IMR-90 (cell line): ENCODE results near the gene NFATC3. TPM values are rescaled to one million over a fixed set of nuclear protein-coding genes. Genes with fewer than 3 reads are reported as not detected.

Experiments used
- ATAC-seq: fragments of 200-7000 bp; cut with Tn5 transposase; 2 replicates; pipeline ENCODE4 v1.9.1; 2020; ENCODE audit warnings: low read depth, mild to moderate bottlenecking, moderate library complexity
- BruUV-seq: library from RNA; stranded (reverse); fragments of 400-500 nt; replicated peaks from 2 replicates; lab custom pipeline; 2021; lab: Mats Ljungman, UMichigan
- CTCF ChIA-PET: fragments of 300-600 bp; formaldehyde crosslinking; extraction: SDS; loops from one replicate; lab custom pipeline; 2021; ENCODE audit warnings: antibody characterized with exemption; lab: Yijun Ruan, JAX
- POLR2A ChIA-PET: fragments of 300-600 bp; sonication (Branson Sonifier 250); formaldehyde crosslinking; loops from one replicate; lab custom pipeline; 2022; ENCODE audit warnings: antibody characterized with exemption; ENCODE audit not compliant: unreplicated experiment; lab: Charles Lee
- DNase-seq: peaks from one replicate; pipeline ENCODE4 v3.0.0; 2013
- H2AFZ ChIP-seq: replicated peaks from 2 replicates; pipeline ENCODE3; 2013; ENCODE audit warnings: low read length, mild to moderate bottlenecking; ENCODE audit not compliant: poor library complexity
- H2AK5ac ChIP-seq: 2 replicates; pipeline ENCODE4 v1.6.1; 2013; ENCODE audit warnings: low read depth, low read length, inconsistent platforms
- H2AK9ac ChIP-seq: replicated peaks from 2 replicates; pipeline ENCODE3; 2013; ENCODE audit warnings: mild to moderate bottlenecking, low read depth, low read length, moderate library complexity; ENCODE audit not compliant: poor library complexity
- H2BK120ac ChIP-seq: 2 replicates; pipeline ENCODE4 v1.6.1; 2013; ENCODE audit warnings: low read depth, low read length, inconsistent platforms
- H2BK15ac ChIP-seq: 3 replicates; pipeline ENCODE4 v1.6.1; 2013; ENCODE audit warnings: low read depth, low read length, inconsistent platforms
- H2BK20ac ChIP-seq: 2 replicates; pipeline ENCODE4 v1.6.1; 2013; ENCODE audit warnings: low read depth, mild to moderate bottlenecking, inconsistent platforms, low read length, moderate library complexity
- H2BK5ac ChIP-seq: 2 replicates; pipeline ENCODE4 v1.6.1; 2013; ENCODE audit warnings: mild to moderate bottlenecking, low read depth, low read length, inconsistent platforms; ENCODE audit not compliant: poor library complexity, severe bottlenecking
- H3K14ac ChIP-seq: replicated peaks from 2 replicates; pipeline ENCODE4 v1.6.1; 2013; ENCODE audit warnings: low read depth, low read length, inconsistent platforms
- H3K18ac ChIP-seq: 2 replicates; pipeline ENCODE4 v1.6.1; 2013; ENCODE audit warnings: low read depth, low read length, control low read depth
- H3K23ac ChIP-seq: 2 replicates; pipeline ENCODE4 v1.6.1; 2013; ENCODE audit warnings: low read depth, low read length, inconsistent platforms
- H3K27ac ChIP-seq: 2 replicates; pipeline ENCODE4 v1.5.1; 2013; ENCODE audit warnings: mild to moderate bottlenecking, control low read depth, low read length; ENCODE audit not compliant: insufficient read depth
- H3K27me3 ChIP-seq: 2 replicates; pipeline ENCODE4 v1.6.1; 2013; ENCODE audit warnings: low read length; ENCODE audit not compliant: control insufficient read depth, insufficient read depth
- H3K36me3 ChIP-seq: 2 replicates; pipeline ENCODE4 v1.6.1; 2013; ENCODE audit warnings: low read length, mixed read lengths; ENCODE audit not compliant: control insufficient read depth, insufficient read depth
- H3K4ac ChIP-seq: 2 replicates; pipeline ENCODE4 v1.6.1; 2013; ENCODE audit warnings: low read depth, low read length, inconsistent platforms
- H3K4me1 ChIP-seq: 2 replicates; pipeline ENCODE4 v1.6.1; 2013; ENCODE audit warnings: low read length, mixed read lengths; ENCODE audit not compliant: control insufficient read depth, insufficient read depth
- H3K4me2 ChIP-seq: 2 replicates; pipeline ENCODE4 v1.6.1; 2013; ENCODE audit warnings: low read depth, mild to moderate bottlenecking, control low read depth, low read length, moderate library complexity
- H3K4me3 ChIP-seq: 2 replicates; pipeline ENCODE4 v1.5.1; 2013; ENCODE audit warnings: low read depth, mild to moderate bottlenecking, control low read depth, low read length, moderate library complexity; ENCODE audit not compliant: insufficient read depth
- H3K56ac ChIP-seq: 2 replicates; pipeline ENCODE4 v1.6.1; 2013; ENCODE audit warnings: low read length, inconsistent platforms; ENCODE audit not compliant: insufficient read depth; ENCODE audit errors: extremely low read depth
- H3K79me1 ChIP-seq, 2 experiments: 2 replicates each; pipeline ENCODE4 v1.6.1; 2013; ENCODE audit warnings: low read length in 2 of 2, inconsistent platforms in 1 of 2, low read depth in 1 of 2
- H3K9ac ChIP-seq: 2 replicates; pipeline ENCODE4 v1.6.1; 2013; ENCODE audit warnings: low read depth, low read length, control low read depth
- H3K9me1 ChIP-seq: 2 replicates; pipeline ENCODE4 v1.6.1; 2013; ENCODE audit warnings: low read length, inconsistent platforms; ENCODE audit not compliant: insufficient read depth
- H3K9me3 ChIP-seq: 2 replicates; pipeline ENCODE4 v1.6.1; 2013; ENCODE audit warnings: low read length; ENCODE audit not compliant: control insufficient read depth, insufficient read depth
- H4K20me1 ChIP-seq: 2 replicates; pipeline ENCODE4 v1.6.1; 2013; ENCODE audit warnings: low read length, inconsistent platforms; ENCODE audit not compliant: insufficient read depth
- H4K5ac ChIP-seq: 2 replicates; pipeline ENCODE4 v1.6.1; 2013; ENCODE audit warnings: mild to moderate bottlenecking, low read depth, low read length, control low read depth
- H4K8ac ChIP-seq, 2 experiments: 2 replicates each; pipeline ENCODE4 v1.6.1; 2013; ENCODE audit warnings: low read depth in 2 of 2, low read length in 2 of 2, control low read depth in 1 of 2, inconsistent platforms in 1 of 2
- H4K91ac ChIP-seq: 2 replicates; pipeline ENCODE4 v1.6.1; 2013; ENCODE audit warnings: low read depth, low read length, inconsistent platforms; ENCODE audit not compliant: insufficient read depth
- BHLHE40 ChIP-seq: fragments of 150-350 bp; IDR thresholded peaks from 2 replicates; pipeline ENCODE4 v1.6.1; 2016; ENCODE audit warnings: mild to moderate bottlenecking, low read depth, low read length
- CEBPB ChIP-seq: IDR thresholded peaks from 2 replicates; pipeline ENCODE4 v1.6.1; 2012; ENCODE audit warnings: low read depth, low read length, improper control_type of control experiment
- CHD1 ChIP-seq: IDR thresholded peaks from 2 replicates; pipeline ENCODE4 v1.6.1; 2012; ENCODE audit warnings: low read depth, low read length, improper control_type of control experiment
- FOS ChIP-seq: fragments of 150-350 bp; IDR thresholded peaks from 2 replicates; pipeline ENCODE4 v1.6.1; 2016; ENCODE audit warnings: low read depth, low read length
- MAFK ChIP-seq: IDR thresholded peaks from 2 replicates; pipeline ENCODE4 v1.6.1; 2012; ENCODE audit warnings: low read depth, low read length, improper control_type of control experiment
- MAZ ChIP-seq: IDR thresholded peaks from 2 replicates; pipeline ENCODE4 v1.6.1; 2012; ENCODE audit warnings: low read depth, mild to moderate bottlenecking, low read length, improper control_type of control experiment, moderate library complexity, borderline replicate concordance
- MXI1 ChIP-seq: IDR thresholded peaks from 2 replicates; pipeline ENCODE4 v1.6.1; 2012; ENCODE audit warnings: low read depth, mild to moderate bottlenecking, low read length, moderate library complexity, borderline replicate concordance
- NFE2L2 ChIP-seq: fragments of 150-350 bp; IDR thresholded peaks from 2 replicates; pipeline ENCODE4 v1.6.1; 2016; ENCODE audit warnings: low read depth, mild to moderate bottlenecking, low read length
- POLR2A ChIP-seq: IDR thresholded peaks from 2 replicates; pipeline ENCODE4 v1.6.1; 2012; ENCODE audit warnings: mild to moderate bottlenecking, low read depth, low read length
- RAD21 ChIP-seq: IDR thresholded peaks from 2 replicates; pipeline ENCODE4 v1.6.1; 2012; ENCODE audit warnings: low read length, improper control_type of control experiment
- RCOR1 ChIP-seq: IDR thresholded peaks from 2 replicates; pipeline ENCODE4 v1.6.1; 2012; ENCODE audit warnings: mild to moderate bottlenecking, low read length, improper control_type of control experiment; ENCODE audit not compliant: insufficient replicate concordance
- RFX5 ChIP-seq: IDR thresholded peaks from 2 replicates; pipeline ENCODE4 v1.8.0; 2012; ENCODE audit warnings: low read depth, mild to moderate bottlenecking, low read length, moderate library complexity
- SMC3 ChIP-seq: fragments of 150-350 bp; IDR thresholded peaks from 2 replicates; pipeline ENCODE4 v1.6.1; 2016; ENCODE audit warnings: low read depth, mild to moderate bottlenecking, antibody characterized with exemption, low read length, moderate library complexity
- WGBS, 2 experiments: methylation state at CpG; one replicate each; pipeline versions ENCODE4 v1.1.5 to v1.1.7; 2013; ENCODE audit warnings: missing lambda C conversion rate in 2 of 2; ENCODE audit not compliant: insufficient read length in 1 of 2; ENCODE audit errors: extremely low coverage in 2 of 2; 5-methylcytosine and 5-hydroxymethylcytosine counted together
- dilution Hi-C: fragments of 300-500 bp; cut with HindIII; formaldehyde crosslinking; loops from one replicate; pipeline ENCODE4 v1.14.3; 2018; ENCODE audit warnings: low sequenced_read_pairs; ENCODE audit not compliant: unreplicated experiment
- in situ Hi-C: fragments of 300-500 bp; cut with MboI; formaldehyde crosslinking; loops from 3 replicates; pipeline ENCODE4 v1.14.3; 2019; ENCODE audit warnings: low sequenced_read_pairs, inconsistent platforms, mixed read lengths
- intact Hi-C: fragments of 100-400 bp; cut with micrococcal nuclease; formaldehyde crosslinking; loops from 2 replicates; pipeline ENCODE4 v1.10.0; 2022
- polyA plus RNA-seq, 3 experiments: library from polyadenylated mRNA; depleted of rRNA; stranded (reverse); fragments of >200 nt; gene quantifications; 2 replicates each; pipeline ENCODE4 v1.2.3, GENCODE V29; 2012; ENCODE audit warnings: low replicate concordance in 1 of 3
- total RNA-seq: library from RNA; depleted of rRNA; stranded (reverse); fragments of >200 nt; gene quantifications from 2 replicates; pipeline ENCODE4 v1.2.3, GENCODE V29; 2012
- TF ChIP-seq, protein P1 (sequence below): fragments of 150-350 bp; IDR thresholded peaks from 2 replicates; pipeline ENCODE4 v1.6.1; 2017; ENCODE audit warnings: mild to moderate bottlenecking, antibody characterized with exemption, low read length, low read depth
- TF ChIP-seq, protein P2 (sequence below): fragments of 150-350 bp; IDR thresholded peaks from 2 replicates; pipeline ENCODE4 v1.6.1; 2016; ENCODE audit warnings: low read depth, mild to moderate bottlenecking, low read length, moderate library complexity, borderline replicate concordance

NFATC3 gene
- total and polyA plus RNA-seq, 2 of the 4 experiments (the other 2 are of a cell fraction) = 6.3 to 21.5 TPM

DNA sequence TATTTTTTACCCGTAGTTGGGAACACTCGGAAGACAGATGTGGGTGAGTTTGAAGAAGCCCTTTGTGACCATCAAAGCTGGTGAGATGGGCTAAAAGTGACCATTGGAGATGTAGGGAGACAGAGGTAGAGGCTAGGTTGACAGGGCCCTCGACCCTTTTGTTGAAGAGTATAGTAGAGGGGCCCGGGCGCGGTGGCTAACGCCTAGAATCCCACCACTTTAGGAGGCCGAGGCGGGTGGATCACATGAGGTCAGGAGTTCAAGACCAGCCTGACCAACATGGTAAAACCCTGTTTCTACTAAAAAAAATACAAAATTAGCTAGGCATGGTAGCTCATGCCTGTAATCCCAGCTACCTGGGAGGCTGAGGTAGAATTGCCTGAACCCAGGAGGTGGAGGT is 16.2 kb upstream of the NFATC3 start (continued):
- no peak for TF ChIP-seq CEBPB
- TF ChIP-seq, protein P1, sequence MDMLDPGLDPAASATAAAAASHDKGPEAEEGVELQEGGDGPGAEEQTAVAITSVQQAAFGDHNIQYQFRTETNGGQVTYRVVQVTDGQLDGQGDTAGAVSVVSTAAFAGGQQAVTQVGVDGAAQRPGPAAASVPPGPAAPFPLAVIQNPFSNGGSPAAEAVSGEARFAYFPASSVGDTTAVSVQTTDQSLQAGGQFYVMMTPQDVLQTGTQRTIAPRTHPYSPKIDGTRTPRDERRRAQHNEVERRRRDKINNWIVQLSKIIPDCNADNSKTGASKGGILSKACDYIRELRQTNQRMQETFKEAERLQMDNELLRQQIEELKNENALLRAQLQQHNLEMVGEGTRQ = no peak
- no peak for TF ChIP-seq RFX5
- no peak for TF ChIP-seq POLR2A

DNA sequence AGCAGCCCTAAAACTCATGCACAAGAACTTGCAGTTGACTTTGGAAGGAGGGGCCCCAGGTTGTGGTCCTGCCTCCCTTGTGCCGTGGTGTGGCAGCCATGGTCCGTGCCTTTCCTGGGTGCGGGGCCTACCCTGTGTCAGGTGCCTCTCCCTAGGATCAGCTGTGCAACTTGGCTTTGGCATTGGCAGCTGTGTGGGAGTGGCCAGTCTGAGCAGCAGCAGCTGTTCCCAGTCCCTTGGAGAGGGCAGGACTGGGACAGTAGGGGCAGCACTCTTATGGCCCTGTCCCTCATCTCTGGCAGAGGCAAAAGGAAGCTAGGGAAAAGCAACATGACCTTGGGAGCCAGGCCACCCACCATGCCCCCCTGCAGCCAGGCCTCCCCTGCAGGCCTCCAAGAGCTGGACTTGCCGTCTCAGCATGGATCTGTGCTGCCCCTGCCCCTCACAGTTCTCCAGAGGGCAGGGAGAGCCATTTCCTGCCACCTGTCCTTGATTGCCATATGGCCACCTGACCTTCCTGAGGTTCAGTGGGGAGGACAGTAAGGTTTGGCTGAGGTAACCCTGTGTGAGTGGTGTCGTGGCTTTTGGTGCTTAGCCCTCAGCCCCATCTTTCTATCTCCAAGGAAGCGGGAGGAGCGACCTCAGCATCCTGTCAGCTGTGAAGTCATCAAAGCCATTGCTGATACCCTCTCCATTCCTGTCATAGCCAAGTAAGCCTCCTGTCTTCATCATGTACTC is 15.5 kb upstream of the NFATC3 start:
- Histone ChIP-seq H2AK5ac (no peak overlapping the region), H3K9ac (no peak overlapping the region), H2AK9ac (peak overlapping the region; percentile 69), H4K8ac (no peak overlapping the region), H4K91ac (no peak overlapping the region), H3K4me1 (peaks cover 13% of the 10 kb centered on the region), H3K27me3 (no peaks in the 10 kb centered on the region), H4K5ac (no peak overlapping the region), H3K18ac (no peak overlapping the region), H3K9me1 (peaks cover 21% of the 10 kb centered on the region), H3K4me3 (no peak overlapping the region), H3K23ac (no peak overlapping the region), H2AFZ (no peak overlapping the region), H4K20me1 (peaks cover 14% of the 10 kb centered on the region), H2BK120ac (no peak overlapping the region), H3K9me3 (no peaks in the 10 kb centered on the region), H2BK20ac (no peak overlapping the region), H3K56ac (no peak overlapping the region), H3K79me1 (0 out of 4 replicates have a peak, but pooled peaks cover 0 to 3% of the 10 kb centered on the region in 2 experiments), H3K4ac (no peak overlapping the region), H2BK15ac (no peak overlapping the region), H3K27ac (no peak overlapping the region), H3K14ac (no peak overlapping the region), H2BK5ac (no peak overlapping the region), H3K36me3 (peaks cover 36% of the 10 kb centered on the region), H3K4me2 (no peak overlapping the region)
- ChIA-PET POLR2A (interaction anchor here (0.5 kb wide), 1 partner anchor 65 kb away, joined by 8 read pairs; no protein-coding TSS in a partner anchor), CTCF (no interaction called here)
- intact Hi-C loops (no loop called here), in situ Hi-C loops (no loop called here), dilution Hi-C loops (no loop called here)
- no peak for ATAC-seq
- WGBS, 2 experiments = 100% methylated on average over 1 of the region's 7 CpGs; no CpG with 5 or more reads in 1 of the 2 experiments
- no peak for DNase-seq
- BruUV-seq = no TSS peak
- no peak for TF ChIP-seq SMC3
- no peak for TF ChIP-seq CEBPB
- no peak for TF ChIP-seq MXI1
- no peak for TF ChIP-seq RCOR1
- TF ChIP-seq MAFK = no peak
- no peak for TF ChIP-seq RAD21
- TF ChIP-seq BHLHE40 = no peak
- no peak for TF ChIP-seq CHD1
- no peak for TF ChIP-seq POLR2A
- TF ChIP-seq NFE2L2 = no peak
- TF ChIP-seq FOS = no peak
- TF ChIP-seq, protein P2, sequence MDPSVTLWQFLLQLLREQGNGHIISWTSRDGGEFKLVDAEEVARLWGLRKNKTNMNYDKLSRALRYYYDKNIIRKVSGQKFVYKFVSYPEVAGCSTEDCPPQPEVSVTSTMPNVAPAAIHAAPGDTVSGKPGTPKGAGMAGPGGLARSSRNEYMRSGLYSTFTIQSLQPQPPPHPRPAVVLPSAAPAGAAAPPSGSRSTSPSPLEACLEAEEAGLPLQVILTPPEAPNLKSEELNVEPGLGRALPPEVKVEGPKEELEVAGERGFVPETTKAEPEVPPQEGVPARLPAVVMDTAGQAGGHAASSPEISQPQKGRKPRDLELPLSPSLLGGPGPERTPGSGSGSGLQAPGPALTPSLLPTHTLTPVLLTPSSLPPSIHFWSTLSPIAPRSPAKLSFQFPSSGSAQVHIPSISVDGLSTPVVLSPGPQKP = no peak
- no peak for TF ChIP-seq RFX5
- no peak for TF ChIP-seq MAZ
